PFSK-1 (cell line): ENCODE measurements around the gene CELSR1.

Experiments used
- FOXP2 ChIP-seq: optimal IDR thresholded peaks from 2 replicates; pipeline ENCODE3; 2011; ENCODE audit warnings: borderline replicate concordance, control low read depth, inconsistent platforms; ENCODE audit not compliant: insufficient read depth; ENCODE audit errors: extremely low read length, extremely low read depth
- POLR2AphosphoS5 ChIP-seq: IDR thresholded peaks from 2 replicates; pipeline ENCODE4 v1.6.1; 2012; ENCODE audit warnings: low read depth, mild to moderate bottlenecking, control low read depth, low read length, moderate library complexity
- SIN3A ChIP-seq: IDR thresholded peaks from 2 replicates; pipeline ENCODE4 v1.6.1; 2012; ENCODE audit warnings: mild to moderate bottlenecking, low read length, moderate library complexity, borderline replicate concordance; ENCODE audit not compliant: insufficient read depth
- TAF1 ChIP-seq: IDR thresholded peaks from 2 replicates; pipeline ENCODE4 v1.6.1; 2012; ENCODE audit warnings: low read length, control low read depth, borderline replicate concordance; ENCODE audit not compliant: insufficient read depth
- TF ChIP-seq, protein P1 (sequence below), 2 experiments: IDR thresholded peaks; 2 replicates each; pipeline versions ENCODE4 v1.6.1 to v1.8.0; 2011 to 2012; ENCODE audit warnings: low read depth in 2 of 2, low read length in 2 of 2, control low read depth in 1 of 2, inconsistent platforms in 1 of 2, mild to moderate bottlenecking in 1 of 2, moderate library complexity in 1 of 2; ENCODE audit not compliant: insufficient read depth in 1 of 2

CELSR1 gene

DNA sequence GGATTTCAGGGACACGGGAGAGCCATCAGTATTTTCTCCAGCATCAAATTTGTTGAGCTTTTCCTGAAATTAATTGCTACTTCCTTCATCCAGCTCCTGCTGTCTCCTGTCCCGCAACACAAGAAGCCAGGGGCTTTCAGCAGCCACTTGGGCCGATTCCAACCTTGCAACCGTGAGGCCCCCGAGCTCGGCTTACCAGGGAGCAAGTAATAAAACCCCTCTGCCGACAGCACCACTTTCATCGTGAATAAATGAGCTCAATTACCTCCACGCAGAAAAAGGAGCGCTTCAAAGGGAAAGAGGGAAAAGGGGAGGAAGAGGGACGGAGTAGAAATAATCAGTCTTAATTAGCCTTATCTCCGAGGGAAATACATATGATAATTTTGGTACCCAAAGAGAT lies 76.6 kb downstream of the CELSR1 start:
- TF ChIP-seq SIN3A = no peak
- TF ChIP-seq TAF1 = no peak
- no peak for TF ChIP-seq FOXP2
- TF ChIP-seq POLR2AphosphoS5 = no peak
- TF ChIP-seq, protein P1, sequence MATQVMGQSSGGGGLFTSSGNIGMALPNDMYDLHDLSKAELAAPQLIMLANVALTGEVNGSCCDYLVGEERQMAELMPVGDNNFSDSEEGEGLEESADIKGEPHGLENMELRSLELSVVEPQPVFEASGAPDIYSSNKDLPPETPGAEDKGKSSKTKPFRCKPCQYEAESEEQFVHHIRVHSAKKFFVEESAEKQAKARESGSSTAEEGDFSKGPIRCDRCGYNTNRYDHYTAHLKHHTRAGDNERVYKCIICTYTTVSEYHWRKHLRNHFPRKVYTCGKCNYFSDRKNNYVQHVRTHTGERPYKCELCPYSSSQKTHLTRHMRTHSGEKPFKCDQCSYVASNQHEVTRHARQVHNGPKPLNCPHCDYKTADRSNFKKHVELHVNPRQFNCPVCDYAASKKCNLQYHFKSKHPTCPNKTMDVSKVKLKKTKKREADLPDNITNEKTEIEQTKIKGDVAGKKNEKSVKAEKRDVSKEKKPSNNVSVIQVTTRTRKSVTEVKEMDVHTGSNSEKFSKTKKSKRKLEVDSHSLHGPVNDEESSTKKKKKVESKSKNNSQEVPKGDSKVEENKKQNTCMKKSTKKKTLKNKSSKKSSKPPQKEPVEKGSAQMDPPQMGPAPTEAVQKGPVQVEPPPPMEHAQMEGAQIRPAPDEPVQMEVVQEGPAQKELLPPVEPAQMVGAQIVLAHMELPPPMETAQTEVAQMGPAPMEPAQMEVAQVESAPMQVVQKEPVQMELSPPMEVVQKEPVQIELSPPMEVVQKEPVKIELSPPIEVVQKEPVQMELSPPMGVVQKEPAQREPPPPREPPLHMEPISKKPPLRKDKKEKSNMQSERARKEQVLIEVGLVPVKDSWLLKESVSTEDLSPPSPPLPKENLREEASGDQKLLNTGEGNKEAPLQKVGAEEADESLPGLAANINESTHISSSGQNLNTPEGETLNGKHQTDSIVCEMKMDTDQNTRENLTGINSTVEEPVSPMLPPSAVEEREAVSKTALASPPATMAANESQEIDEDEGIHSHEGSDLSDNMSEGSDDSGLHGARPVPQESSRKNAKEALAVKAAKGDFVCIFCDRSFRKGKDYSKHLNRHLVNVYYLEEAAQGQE (IDR thresholded peaks at IDR 0.05; ENCODE audit: insufficient read depth in 1 of 2, low read depth in 2 of 2, low read length in 2 of 2) = no peak

DNA sequence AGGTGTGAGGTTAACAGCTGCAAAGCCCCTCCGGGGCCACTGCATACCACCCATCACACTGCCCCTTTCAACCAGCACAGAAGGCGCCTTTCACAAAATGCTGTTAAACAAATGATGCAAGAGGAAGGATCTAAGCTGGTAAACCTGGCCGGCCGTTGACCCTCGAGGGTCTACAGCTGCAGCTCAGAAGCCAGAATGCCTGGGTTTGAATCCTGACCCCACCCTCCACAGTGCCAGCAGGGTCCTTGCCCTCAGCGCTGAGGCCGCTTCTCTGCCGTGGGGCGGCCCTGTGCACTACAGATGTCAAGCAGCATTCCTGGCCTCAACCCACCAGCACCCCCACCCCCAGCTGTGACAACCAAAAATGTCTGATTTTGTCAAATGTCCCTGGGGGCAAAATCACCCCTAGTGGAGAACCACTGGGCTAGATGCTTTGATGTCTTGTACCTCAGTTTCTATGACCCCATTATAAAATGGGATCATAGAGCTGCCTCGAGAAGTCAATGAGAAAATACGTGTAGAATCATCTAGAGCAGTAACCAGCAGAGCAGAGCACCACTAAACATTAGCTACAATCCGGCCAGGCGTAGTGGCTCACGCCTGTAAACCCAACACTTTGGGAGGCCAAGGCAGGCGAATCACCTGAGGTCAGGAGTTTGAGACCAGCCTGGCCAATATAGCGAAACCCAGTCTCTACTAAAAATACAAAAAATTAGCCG lies 77.9 kb downstream of the CELSR1 start:
- TF ChIP-seq POLR2AphosphoS5 (no peak), SIN3A (no peak), FOXP2 (no peak), TAF1 (no peak)
- TF ChIP-seq, protein P1 (IDR thresholded peaks at IDR 0.05; ENCODE audit: insufficient read depth in 1 of 2, low read depth in 2 of 2, low read length in 2 of 2) = no peak

DNA sequence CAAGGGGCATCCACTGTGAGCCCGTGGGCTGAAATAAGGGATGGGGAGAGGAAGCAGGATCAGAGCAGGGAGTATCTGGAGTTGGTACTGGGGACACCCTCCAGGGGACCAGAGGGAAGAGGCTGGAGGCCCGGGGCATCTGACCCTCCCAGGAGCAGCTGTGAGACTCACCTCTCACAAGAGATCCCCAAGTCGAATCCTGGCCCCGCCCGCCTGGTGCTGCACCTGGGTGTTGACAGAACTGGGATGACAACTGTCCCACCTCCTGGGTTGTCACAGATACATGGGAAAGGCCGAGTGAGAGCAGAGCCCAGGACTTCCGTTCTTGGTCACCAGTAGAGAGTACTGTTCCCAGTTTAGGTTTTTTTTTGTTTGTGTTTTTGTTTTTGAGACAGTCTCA lies 78.9 kb downstream of the CELSR1 start:
- TF ChIP-seq FOXP2 = no peak
- no peak for TF ChIP-seq SIN3A
- TF ChIP-seq, protein P1 (IDR thresholded peaks at IDR 0.05; ENCODE audit: insufficient read depth in 1 of 2, low read depth in 2 of 2, low read length in 2 of 2) = no peak
- no peak for TF ChIP-seq POLR2AphosphoS5

DNA sequence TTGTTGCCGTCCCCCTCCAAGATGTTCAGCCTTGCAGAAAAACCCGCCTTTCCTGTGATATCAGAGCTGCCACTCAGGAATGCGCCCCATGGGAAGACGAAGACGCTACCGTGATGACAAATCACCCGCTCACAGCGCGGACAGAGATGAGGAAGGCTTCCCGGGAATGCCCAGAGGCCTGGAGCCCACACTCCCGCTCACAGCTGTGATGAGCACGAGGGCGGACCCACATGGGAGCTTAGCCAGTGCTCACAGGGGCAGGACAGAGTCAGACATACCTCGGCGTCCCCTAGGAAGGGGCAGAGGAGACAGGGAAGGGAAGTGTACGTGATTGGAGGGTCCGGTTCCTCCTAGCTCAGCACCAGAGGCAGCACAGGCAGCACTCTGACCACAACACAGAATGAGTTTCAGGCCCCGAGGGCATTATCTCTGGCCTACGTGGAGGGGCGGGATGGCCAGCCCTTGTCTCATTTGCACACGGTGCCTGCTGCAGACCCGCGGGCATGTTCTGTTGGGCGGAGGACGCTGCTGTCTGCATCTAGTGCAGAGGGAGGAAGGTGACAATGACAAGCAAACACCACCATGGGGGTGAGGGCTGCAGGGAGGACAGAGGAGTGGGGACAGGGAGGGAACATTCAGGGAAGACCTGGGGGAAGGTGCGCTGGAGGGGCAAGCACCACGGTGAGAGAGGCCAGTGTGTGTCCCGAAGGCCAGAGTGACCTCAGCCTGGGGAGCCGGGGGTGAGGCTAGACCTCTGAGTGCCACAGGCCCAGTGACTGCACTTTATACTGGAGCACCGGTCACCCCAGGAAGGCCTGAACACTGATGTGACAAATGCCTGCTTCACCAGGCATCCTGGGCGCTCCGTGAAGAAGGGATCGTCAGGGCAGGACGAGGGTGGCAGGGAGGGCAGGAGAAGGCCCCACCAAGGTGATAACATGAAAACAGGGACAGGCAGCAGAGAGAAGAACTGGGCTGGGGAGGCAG lies 79.6 kb downstream of the CELSR1 start:
- TF ChIP-seq POLR2AphosphoS5 = no peak
- TF ChIP-seq SIN3A = no peak
- TF ChIP-seq FOXP2 = peak; percentile 15

DNA sequence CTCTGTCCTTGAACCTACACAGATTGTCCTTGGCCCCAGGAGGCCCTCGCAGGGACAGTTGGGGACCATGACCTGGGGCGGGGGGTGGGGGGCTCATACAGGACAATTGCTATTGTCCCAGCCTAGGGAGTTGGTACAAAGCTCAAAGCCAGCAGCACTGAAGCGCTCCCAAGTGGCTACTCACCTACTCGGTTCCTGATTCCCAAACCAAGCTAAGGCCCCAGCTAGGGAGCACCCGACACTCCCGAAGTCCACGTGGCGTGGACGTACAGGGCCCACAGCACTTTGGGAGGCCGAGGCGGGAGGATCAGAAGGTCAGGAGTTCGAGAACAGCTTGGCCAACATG lies 80.6 kb downstream of the CELSR1 start:
- TF ChIP-seq FOXP2 (no peak), SIN3A (no peak), POLR2AphosphoS5 (no peak), TAF1 (no peak)
- TF ChIP-seq, protein P1 (IDR thresholded peaks at IDR 0.05; ENCODE audit: insufficient read depth in 1 of 2, low read depth in 2 of 2, low read length in 2 of 2) = no peak
